ENCODE results near the gene KCP.

Gene KCP

DNA sequence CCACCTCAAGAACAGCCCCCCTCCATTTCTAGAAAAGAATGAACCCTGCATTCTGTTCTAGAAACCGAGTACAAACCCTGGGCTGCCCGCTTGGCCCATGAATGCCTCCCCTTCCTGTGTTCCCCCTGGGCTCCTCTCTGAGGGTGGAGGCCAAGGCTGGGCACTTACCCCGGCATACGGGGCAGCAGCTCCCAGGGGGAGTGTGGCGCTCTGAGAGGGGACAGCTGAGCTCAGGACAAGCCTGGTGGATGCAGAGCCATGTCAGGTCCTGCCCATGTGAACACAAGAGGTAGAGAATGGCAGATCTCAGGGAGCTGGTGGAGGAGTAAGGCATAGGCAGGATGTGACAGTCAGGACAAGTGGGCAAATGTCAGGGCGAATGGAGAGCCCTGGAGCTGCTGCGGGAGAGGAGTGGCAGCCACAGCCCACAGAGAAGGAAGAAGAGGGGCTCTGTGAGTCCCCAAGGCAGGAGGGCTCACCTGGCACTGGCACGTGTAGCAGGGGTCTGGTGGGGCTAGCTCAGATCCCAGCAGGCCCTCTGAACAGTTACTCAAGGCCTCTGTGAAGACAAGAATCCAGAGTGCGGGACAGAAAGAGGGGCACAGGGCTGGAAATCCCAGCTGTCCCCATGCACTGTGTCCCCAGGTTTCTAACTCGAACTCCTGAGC is 28.9 kb downstream of the KCP start:
- Histone ChIP-seq H3K27ac (replicated peaks) (no peak overlapping the region), H3K27me3 (ENCODE audit: insufficient read depth, poor library complexity, severe bottlenecking) (no peaks in the 10 kb centered on the region), H3K4me3 (replicated peaks; ENCODE audit: insufficient read depth, low read length) (no peak overlapping the region)
- TF ChIP-seq, protein P1, sequence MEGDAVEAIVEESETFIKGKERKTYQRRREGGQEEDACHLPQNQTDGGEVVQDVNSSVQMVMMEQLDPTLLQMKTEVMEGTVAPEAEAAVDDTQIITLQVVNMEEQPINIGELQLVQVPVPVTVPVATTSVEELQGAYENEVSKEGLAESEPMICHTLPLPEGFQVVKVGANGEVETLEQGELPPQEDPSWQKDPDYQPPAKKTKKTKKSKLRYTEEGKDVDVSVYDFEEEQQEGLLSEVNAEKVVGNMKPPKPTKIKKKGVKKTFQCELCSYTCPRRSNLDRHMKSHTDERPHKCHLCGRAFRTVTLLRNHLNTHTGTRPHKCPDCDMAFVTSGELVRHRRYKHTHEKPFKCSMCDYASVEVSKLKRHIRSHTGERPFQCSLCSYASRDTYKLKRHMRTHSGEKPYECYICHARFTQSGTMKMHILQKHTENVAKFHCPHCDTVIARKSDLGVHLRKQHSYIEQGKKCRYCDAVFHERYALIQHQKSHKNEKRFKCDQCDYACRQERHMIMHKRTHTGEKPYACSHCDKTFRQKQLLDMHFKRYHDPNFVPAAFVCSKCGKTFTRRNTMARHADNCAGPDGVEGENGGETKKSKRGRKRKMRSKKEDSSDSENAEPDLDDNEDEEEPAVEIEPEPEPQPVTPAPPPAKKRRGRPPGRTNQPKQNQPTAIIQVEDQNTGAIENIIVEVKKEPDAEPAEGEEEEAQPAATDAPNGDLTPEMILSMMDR (IDR thresholded peaks at IDR 0.05; ENCODE audit: insufficient read depth, low read length) = no peak
- TF ChIP-seq GABPA (IDR thresholded peaks at IDR 0.05; ENCODE audit: low read depth) (no peak), POLR2AphosphoS5 (IDR thresholded peaks at IDR 0.05; ENCODE audit: low read depth) (no peak), REST (IDR thresholded peaks at IDR 0.05; ENCODE audit: insufficient replicate concordance, low read depth) (no peak), SPI1 (IDR thresholded peaks at IDR 0.05; ENCODE audit: borderline replicate concordance, low read depth) (no peak)
- no peak for DNase-seq (ENCODE audit: low read depth in 1 of 2, low spot score in 1 of 2)

GRCh38 chr7:128880791-128881457 is 29.6 kb downstream of the KCP start:
- H3K27ac ChIP-seq (replicated peaks) = no peak overlapping the region
- no peak for DNase-seq (ENCODE audit: low read depth in 1 of 2, low spot score in 1 of 2)
- no peak overlapping the region for H3K4me3 ChIP-seq (replicated peaks; ENCODE audit: insufficient read depth, low read length)
- H3K27me3 ChIP-seq (ENCODE audit: insufficient read depth, poor library complexity, severe bottlenecking) = no peaks in the 10 kb centered on the region
- TF ChIP-seq, protein P1 (IDR thresholded peaks at IDR 0.05; ENCODE audit: insufficient read depth, low read length) = no peak
- TF ChIP-seq GABPA (IDR thresholded peaks at IDR 0.05; ENCODE audit: low read depth) (no peak), SPI1 (IDR thresholded peaks at IDR 0.05; ENCODE audit: borderline replicate concordance, low read depth) (no peak), POLR2AphosphoS5 (IDR thresholded peaks at IDR 0.05; ENCODE audit: low read depth) (no peak), REST (IDR thresholded peaks at IDR 0.05; ENCODE audit: insufficient replicate concordance, low read depth) (no peak)

DNA sequence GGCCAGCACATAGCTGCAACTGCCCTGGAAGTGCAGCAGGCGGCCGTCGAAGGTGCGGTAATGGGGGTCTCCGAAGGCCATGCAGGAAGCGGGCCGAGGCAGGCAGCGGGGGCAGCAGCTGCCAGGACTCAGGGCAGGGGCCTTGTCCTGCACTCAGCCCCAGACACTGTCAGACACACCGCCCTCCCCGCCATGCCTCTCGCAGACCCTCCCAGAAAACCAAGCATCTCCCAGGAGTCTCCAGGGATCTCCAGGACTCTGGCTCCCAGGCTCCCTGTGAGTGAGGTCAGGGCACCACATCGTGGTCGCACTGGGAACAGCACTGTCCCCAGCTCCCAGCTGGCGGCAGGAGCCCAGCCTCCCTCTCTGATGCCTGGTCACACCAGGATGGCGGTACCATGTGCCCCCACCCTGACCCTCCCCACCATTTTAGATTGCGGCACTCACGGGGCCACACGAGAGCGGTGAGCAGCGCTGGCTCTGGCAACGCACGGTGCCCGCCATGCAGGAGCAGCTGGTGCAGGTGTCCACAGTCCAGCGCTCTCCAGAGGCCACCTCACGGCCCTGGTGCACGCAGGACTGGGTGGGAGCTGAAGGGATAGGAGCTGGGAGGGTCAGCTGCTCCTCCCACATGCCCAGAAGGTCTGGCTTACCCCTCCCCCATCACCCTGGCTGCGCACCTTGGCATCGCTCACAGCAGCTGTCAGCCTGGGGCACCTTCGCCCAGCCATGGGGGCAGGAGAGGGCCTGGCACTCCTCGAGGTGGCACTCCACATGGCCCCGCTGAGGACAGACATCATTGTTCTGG is 30.4 kb downstream of the KCP start:
- Histone ChIP-seq H3K27me3 (ENCODE audit: insufficient read depth, poor library complexity, severe bottlenecking) (no peaks in the 10 kb centered on the region), H3K4me3 (replicated peaks; ENCODE audit: insufficient read depth, low read length) (no peak overlapping the region), H3K27ac (replicated peaks) (no peak overlapping the region)
- DNase-seq (ENCODE audit: low read depth in 1 of 2, low spot score in 1 of 2) = peak in 1 of 2 experiments; percentile 19
- TF ChIP-seq, protein P1 (IDR thresholded peaks at IDR 0.05; ENCODE audit: insufficient read depth, low read length) = peak; percentile 41
- TF ChIP-seq REST (IDR thresholded peaks at IDR 0.05; ENCODE audit: insufficient replicate concordance, low read depth) = no peak
- no peak for TF ChIP-seq GABPA (IDR thresholded peaks at IDR 0.05; ENCODE audit: low read depth)
- TF ChIP-seq POLR2AphosphoS5 (IDR thresholded peaks at IDR 0.05; ENCODE audit: low read depth) = no peak
- TF ChIP-seq SPI1 (IDR thresholded peaks at IDR 0.05; ENCODE audit: borderline replicate concordance, low read depth) = no peak
